Measurements from ENCODE around the gene ANK3.

The ANK3 gene

DNA sequence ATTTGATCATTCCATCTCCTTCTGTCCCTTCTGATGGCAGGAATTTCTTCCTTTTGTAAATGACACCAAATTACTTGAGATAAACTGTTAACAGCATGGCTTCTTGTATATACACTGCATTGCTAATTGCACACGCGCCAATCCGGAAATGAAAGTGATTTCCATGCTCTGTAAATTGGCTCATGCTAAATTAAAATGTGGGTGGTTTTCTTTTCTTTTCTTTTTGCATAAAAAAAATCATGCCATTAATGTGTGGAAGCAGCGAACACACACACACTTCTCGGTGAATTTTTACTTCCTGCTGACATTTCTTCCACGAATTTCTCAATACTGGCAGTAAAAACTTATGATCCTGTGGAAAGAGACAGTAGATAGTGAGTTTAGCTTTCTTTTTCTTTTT lies 360.2 kb downstream of the ANK3 start:
- no peak for DNase-seq (ENCODE audit: low spot score)

GRCh38 chr10:60028081-60028480 lies 361.6 kb downstream of the ANK3 start:
- no peak for DNase-seq (ENCODE audit: low spot score)

GRCh38 chr10:60025279-60025678 lies 364.4 kb downstream of the ANK3 start:
- no peak for DNase-seq (ENCODE audit: low spot score)

DNA sequence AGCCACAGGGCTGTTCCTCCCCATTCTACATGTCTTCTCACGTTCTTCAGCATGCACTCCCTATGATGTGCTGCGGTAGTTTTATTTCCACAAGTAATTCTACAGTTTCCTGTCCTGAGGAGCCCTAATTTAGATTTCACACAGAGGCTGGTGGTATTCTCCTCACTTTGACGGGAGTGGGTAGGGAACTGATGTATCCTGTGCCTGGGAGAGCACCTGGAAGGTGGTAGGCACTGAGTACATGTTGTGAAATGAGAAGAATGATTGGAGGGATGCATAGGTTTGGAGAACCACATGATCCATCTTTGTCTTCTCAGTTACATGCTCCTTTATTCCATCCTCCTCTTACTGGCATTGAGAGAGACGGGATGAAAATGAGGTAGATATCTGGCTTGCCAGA lies 365.2 kb downstream of the ANK3 start:
- no peak for DNase-seq (ENCODE audit: low spot score)

GRCh38 chr10:60023155-60023877 lies 366.4 kb downstream of the ANK3 start:
- DNase-seq (ENCODE audit: low spot score): no peak

- no peak for DNase-seq (ENCODE audit: low spot score)
These were observed 368.3 kb downstream of the ANK3 start for GRCh38 chr10:60021361-60021760.

- no peak for DNase-seq (ENCODE audit: low spot score)
These were observed 372.9 kb downstream of the ANK3 start for GRCh38 chr10:60016794-60017193.

DNA sequence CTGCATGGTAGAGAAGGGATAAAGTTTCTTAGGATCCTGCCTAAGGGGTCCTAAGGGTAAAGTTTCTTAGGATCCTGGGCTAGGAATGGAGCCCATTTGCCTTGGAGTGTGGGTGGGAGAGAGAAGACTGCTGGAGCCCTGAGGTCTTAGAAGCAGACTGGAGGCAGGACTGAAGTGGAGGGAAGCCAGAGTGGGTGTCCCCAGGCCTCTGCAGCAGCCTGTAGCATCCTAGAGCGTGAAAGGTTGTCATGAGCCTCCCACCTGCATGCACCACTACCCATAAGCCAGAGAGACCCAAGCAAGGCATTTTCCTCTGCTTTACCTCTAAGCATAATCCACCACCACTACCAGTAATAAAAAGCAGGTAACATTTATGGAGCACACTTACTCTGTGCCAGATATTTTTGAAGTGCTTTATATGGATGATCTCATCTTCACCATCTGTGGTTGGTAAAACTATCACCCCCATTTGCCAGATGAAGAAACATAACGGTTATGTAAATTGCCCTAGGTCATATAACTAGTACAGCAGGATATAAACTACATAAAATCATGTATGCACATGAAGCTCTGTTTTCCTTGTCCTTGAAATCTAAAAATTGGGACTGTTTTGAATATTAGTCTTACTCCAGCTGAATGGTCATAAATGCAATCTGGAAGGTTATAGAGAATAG lies 379.8 kb downstream of the ANK3 start:
- no peak for DNase-seq (ENCODE audit: low spot score)

DNA sequence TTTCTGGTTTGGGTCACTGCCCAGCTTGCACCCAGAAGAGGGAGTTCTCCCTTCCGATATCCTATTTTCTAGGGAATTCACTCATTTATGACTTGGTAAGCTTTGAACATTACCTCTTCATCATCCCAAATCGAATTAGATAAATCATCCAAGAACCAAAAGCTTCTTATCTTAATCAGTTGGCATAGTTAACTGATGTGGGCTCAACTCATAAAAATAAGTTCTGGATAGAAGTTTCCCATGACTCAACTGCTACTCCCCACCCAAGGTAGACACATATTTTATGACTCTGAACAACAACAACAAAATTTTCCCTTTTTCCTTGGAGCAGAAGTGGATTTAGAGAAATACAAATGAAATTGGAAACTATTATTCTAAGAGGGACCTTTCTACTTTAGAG lies 380.4 kb downstream of the ANK3 start:
- DNase-seq (ENCODE audit: low spot score): no peak

DNA sequence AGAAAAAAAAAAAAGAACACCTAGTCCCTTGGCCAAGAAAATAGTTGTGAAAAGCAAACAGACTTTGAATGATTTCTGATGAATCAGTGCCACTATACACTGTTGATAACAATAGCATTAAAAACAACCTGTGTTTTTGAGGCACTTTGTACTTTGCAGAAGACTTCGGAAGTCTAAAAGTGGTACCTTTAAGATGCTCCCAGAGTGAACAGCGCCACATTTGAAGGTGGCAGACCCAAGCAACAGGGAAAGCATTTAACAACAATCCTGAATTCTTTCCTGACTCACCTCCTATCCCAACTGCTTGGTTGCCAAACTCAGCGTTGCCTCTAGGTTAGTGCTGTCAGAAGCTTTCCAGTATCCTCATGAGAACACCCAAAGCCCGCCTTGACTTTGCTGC lies 380.9 kb downstream of the ANK3 start:
- DNase-seq (ENCODE audit: low spot score): no peak

DNA sequence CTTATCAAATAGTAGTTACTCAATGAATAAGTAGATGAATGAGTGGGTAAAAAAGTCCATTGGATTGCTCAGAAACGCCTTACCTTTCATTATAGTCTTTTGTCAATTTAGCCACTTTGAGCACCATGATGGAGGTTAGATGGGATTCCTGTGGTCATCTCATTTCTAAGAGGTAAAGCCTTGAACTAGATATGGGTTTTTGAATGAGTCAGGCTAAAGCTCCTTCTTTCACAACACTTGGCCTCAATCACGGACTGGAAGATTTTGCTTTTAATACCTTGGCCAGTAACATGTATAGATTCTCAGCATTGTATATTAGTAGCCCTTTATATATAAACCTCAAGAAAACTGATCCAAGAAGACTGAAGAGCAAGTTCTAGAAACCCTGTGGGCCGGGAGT lies 383.6 kb downstream of the ANK3 start:
- DNase-seq (ENCODE audit: low spot score): no peak

GRCh38 chr10:60003651-60004523 lies 385.8 kb downstream of the ANK3 start:
- DNase-seq (ENCODE audit: low spot score): no peak

- no peak for DNase-seq (ENCODE audit: low spot score)
These were observed 388.9 kb downstream of the ANK3 start for GRCh38 chr10:60000747-60001146.

GRCh38 chr10:59997827-59998525 lies 391.7 kb downstream of the ANK3 start:
- no peak for DNase-seq (ENCODE audit: low spot score)

DNA sequence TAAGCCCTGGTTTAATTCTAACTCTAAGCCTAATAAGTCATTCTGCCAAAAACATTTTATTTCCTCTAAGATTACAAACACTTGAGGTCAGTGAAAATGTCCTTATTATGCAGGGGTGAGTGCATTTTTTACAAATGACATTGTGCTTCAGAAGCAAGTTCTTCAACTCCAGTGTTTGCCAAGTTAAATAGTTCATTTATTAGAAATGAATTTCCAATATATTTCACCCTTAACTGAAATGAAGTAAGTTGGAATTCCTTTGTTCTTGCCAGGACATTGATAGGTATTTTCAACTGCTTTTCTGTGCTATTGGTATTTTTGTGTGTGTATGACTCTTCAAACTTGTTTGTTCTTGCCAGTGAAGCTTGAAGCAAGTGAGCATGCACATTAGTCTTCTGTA lies 393.8 kb downstream of the ANK3 start:
- DNase-seq (ENCODE audit: low spot score): no peak

DNA sequence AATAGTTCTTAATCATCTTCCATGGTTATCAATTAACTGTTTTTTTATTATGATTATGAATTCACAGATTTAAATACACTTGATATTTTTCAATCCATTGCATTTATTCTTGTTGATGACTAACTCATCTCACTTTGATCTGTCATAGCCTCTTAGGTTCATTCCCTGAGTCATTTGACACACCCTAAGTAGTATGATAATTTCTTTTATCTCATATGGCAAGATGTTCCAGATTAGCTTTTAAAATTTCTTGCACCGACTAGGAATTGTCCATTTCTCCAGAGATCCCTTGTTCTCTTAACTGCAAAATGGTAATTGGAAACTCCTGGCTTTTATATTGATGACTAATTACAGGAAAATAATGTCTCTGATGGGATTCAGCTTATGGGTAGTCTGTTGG lies 395.7 kb downstream of the ANK3 start:
- DNase-seq (ENCODE audit: low spot score): no peak

DNA sequence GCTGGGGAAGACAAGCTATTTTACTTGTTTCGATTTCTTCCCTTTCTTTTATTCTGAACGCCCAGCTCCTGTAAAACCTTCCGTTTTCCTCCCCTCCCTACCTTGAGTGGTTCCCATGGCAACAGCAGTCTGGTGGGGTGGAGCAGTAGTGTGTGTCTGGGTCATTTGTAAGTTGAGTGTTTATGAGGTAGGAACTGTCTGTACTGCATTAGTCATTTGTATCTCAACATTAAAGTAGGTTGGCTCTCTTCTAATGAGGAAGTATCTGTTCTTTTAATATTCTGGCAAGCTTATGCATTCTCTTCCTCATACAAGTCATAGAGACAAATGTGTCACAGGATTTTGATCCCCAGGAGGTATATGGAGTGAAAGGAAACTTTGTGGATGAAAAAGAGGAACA lies 398.0 kb downstream of the ANK3 start:
- DNase-seq (ENCODE audit: low spot score): no peak

DNA sequence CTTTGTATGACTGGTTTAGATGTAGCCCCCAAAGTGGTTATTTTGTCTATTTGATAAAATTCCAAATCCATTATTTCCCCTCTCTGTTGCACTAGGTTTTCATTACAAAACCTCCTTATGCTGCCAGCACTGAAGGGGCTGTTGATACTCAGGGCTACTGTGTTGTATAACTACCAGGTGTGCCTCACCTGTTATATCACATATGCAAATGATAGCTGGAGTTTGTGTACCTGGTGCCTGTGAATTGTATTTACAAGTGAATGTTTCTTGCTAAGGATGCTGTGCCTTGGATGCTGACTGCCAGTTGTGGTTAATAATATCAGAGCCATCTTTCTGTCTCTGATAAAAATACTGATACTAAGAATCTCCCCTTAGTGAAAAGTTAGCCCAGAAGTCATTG lies 398.6 kb downstream of the ANK3 start:
- DNase-seq (ENCODE audit: low spot score): no peak

DNA sequence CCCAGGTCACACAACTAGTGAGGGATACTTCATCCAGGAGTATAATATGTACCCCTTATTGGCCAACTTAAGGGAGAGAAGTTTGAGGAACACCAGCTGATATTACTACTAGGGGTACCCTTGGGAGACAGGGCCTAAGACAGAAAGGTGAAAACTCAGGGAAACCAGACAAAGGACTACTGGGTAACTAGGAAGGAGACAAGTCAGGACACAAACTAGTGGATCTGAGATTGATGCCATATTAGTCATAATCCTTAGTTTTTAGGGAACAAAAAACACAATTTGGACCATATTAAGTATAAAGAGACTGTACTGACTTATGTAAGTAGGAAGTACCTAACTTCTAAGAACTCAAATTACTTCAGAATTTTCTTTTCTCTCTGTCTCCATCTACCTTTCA lies 404.0 kb downstream of the ANK3 start:
- DNase-seq (ENCODE audit: low spot score): no peak

- no peak for DNase-seq (ENCODE audit: low spot score)
These were observed 405.3 kb downstream of the ANK3 start for GRCh38 chr10:59984415-59984814.

- no peak for DNase-seq (ENCODE audit: low spot score)
These were observed 409.3 kb downstream of the ANK3 start for GRCh38 chr10:59980356-59980755.

- no peak for DNase-seq (ENCODE audit: low spot score)
These were observed 412.2 kb downstream of the ANK3 start for GRCh38 chr10:59977486-59977885.
